Ovary (tissue), 3 donors: ENCODE data around the gene DEGS2.
"Not testable (repeated sequence)": the region's sequence is repeated elsewhere in the genome, so short reads cannot be mapped to it uniquely, and the experiment has no call there.

ENCODE experiments used
- CTCF ChIP-seq, 3 donors: fragments of 450-650 bp in 2 of 3; fragments of 200-600 bp in 1 of 3; IDR thresholded peaks; one replicate each; pipeline versions ENCODE4 v1.5.1 to v1.8.0; 2016 to 2022; ENCODE audit warnings: antibody characterized with exemption in 3 of 3, mild to moderate bottlenecking in 1 of 3
- POLR2A ChIP-seq: fragments of 450-650 bp; IDR thresholded peaks from one replicate; pipeline ENCODE4 v1.6.1; 2017; ENCODE audit warnings: antibody characterized with exemption, mild to moderate bottlenecking, moderate library complexity
- donor health status: DM: no; HTN: no; CAD: no.

- TF ChIP-seq CTCF (IDR thresholded peaks at IDR 0.05); POLR2A: not testable (repeated sequence)
These were observed 48.1 kb upstream of the DEGS2 start for GRCh38 chr14:100207588-100207987.
